Esophagus muscularis mucosa (tissue), 4 donors: ENCODE measurements around the gene EHD2.
"Not testable (repeated sequence)": the region's sequence is repeated elsewhere in the genome, so short reads cannot be mapped to it uniquely, and the experiment has no call there.

ENCODE experiments used
- CTCF ChIP-seq, 3 experiments: fragments of 200-600 bp in 2 of 3; fragments of 450-650 bp in 1 of 3; sonication (generic) in 2 of 3; IDR thresholded peaks; one replicate each; pipeline ENCODE4 v1.5.1; 2017 to 2019; ENCODE audit warnings: antibody characterized with exemption in 3 of 3, mild to moderate bottlenecking in 2 of 3, moderate library complexity in 1 of 3
- EP300 ChIP-seq: sonication (generic); formaldehyde crosslinking; IDR thresholded peaks from one replicate; pipeline ENCODE4 v1.6.1; 2017; ENCODE audit warnings: antibody characterized with exemption
- POLR2A ChIP-seq: fragments of 450-650 bp; IDR thresholded peaks from one replicate; pipeline ENCODE4 v1.6.1; 2017; ENCODE audit warnings: antibody characterized with exemption, moderate library complexity, mild to moderate bottlenecking, low read depth

DNA sequence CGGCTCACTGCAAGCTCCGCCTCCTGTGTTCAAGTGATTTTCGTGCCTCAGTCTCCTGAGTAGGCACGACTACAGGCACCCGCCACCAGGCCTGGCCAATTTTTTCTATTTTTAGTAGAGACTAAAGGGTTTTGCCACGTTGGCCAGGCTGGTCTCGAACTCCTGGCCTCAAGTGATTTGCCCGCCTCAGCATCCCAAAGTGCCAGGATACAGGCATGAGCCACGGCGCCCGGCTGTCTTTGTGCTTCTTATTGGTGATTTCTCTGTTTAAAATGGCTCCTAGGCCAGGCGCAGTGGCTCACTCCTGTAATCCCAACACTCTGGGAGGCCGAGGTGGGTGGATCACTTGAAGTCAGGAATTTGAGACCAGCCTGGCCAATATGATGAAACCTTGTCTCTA is 44.7 kb upstream of the EHD2 start:
- TF ChIP-seq CTCF (IDR thresholded peaks at IDR 0.05); EP300; POLR2A: not testable (repeated sequence)
